DND-41 (cell line): Measurements from ENCODE around the gene GFM1.

Experiments used
- CTCF ChIP-seq: IDR thresholded peaks from 2 replicates; pipeline ENCODE4 v1.5.1; 2012; ENCODE audit warnings: borderline replicate concordance, low read length, moderate library complexity, mild to moderate bottlenecking; ENCODE audit not compliant: poor library complexity, severe bottlenecking; ENCODE audit errors: extremely low read depth
- EZH2 ChIP-seq: IDR thresholded peaks from 3 replicates; pipeline ENCODE4 v1.6.1; 2012; ENCODE audit warnings: borderline replicate concordance, low read depth, mild to moderate bottlenecking, moderate library complexity, low read length, inconsistent platforms; ENCODE audit not compliant: severe bottlenecking

DNA sequence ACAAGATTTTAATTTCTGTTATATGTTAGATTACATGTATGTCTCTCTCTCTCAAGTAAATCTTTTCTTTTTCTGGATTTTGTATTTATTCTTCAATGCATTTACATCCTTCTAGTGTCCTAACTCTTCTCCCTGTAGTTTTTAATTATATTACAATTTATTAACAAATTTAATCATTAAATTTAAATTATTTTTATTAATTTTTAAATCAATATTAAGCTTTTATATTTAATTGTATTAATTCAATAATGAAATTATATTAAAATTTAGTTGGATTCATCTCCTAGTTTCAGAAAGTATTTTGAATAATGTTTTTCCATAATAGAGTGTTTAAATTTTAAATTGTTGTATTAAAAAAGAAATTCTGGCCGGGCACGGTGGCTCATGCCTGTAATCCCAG is 43.5 kb upstream of the GFM1 start:
- TF ChIP-seq CTCF (no peak), EZH2 (no peak)
